ENCODE measurements around the gene KAZALD1.

Gene KAZALD1

GRCh38 chr10:101063548-101064414 lies 2.0 kb downstream of the KAZALD1 start:
- Histone ChIP-seq H3K27ac (ENCODE audit: extremely low read depth, low read depth, low read length) (no peak overlapping the region; the same call in 1 of the 2 replicates), H3K36me3 (ENCODE audit: control insufficient read depth in 2 of 2, insufficient read depth in 1 of 2, low read length in 2 of 2) (no peaks in the 10 kb centered on the region), H3K4me3 (ENCODE audit: low read depth, low read length) (no peak overlapping the region), H3K9me3 (ENCODE audit: control insufficient read depth, insufficient read depth, low read depth, low read length) (no peaks in the 10 kb centered on the region), H3K4me1 (ENCODE audit: control insufficient read depth, insufficient read depth, low read length) (peaks cover 22% of the 10 kb centered on the region)
- POLR2A ChIA-PET: no interaction called here
- peak; percentile 48 for TF ChIP-seq GLIS2 (tag by site-specific recombination; IDR thresholded peaks at IDR 0.05)
- TF ChIP-seq GLI2 (tag by site-specific recombination; IDR thresholded peaks at IDR 0.05; ENCODE audit: borderline replicate concordance, low read depth): no peak
- peak; percentile 94 for TF ChIP-seq GLIS1 (tag by site-specific recombination; IDR thresholded peaks at IDR 0.05)
- TF ChIP-seq, protein P1, sequence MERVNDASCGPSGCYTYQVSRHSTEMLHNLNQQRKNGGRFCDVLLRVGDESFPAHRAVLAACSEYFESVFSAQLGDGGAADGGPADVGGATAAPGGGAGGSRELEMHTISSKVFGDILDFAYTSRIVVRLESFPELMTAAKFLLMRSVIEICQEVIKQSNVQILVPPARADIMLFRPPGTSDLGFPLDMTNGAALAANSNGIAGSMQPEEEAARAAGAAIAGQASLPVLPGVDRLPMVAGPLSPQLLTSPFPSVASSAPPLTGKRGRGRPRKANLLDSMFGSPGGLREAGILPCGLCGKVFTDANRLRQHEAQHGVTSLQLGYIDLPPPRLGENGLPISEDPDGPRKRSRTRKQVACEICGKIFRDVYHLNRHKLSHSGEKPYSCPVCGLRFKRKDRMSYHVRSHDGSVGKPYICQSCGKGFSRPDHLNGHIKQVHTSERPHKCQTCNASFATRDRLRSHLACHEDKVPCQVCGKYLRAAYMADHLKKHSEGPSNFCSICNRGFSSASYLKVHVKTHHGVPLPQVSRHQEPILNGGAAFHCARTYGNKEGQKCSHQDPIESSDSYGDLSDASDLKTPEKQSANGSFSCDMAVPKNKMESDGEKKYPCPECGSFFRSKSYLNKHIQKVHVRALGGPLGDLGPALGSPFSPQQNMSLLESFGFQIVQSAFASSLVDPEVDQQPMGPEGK (tag by site-specific recombination; IDR thresholded peaks at IDR 0.05): 0 out of 2 replicates have a peak, but pooled peaks have one; percentile 13
- peak; percentile 89 for TF ChIP-seq ZIC2 (tag by site-specific recombination; IDR thresholded peaks at IDR 0.05)
- peak; percentile 18; the same call in 1 of the 2 replicates for TF ChIP-seq ZBTB17 (tag by site-specific recombination; IDR thresholded peaks at IDR 0.05)
- peak; percentile 80 for TF ChIP-seq ZNF600 (tag by site-specific recombination; IDR thresholded peaks at IDR 0.05)
- peak; percentile 58 for TF ChIP-seq ZNF341 (tag by site-specific recombination; IDR thresholded peaks at IDR 0.05; ENCODE audit: low read depth)
- TF ChIP-seq ZBTB49 (tag by site-specific recombination; IDR thresholded peaks at IDR 0.05; ENCODE audit: low read depth): no peak
- TF ChIP-seq WT1 (tag by site-specific recombination; IDR thresholded peaks at IDR 0.05): peak; percentile 27; the same call in 1 of the 2 replicates
- peak; percentile 95 for TF ChIP-seq MZF1 (tag by site-specific recombination; IDR thresholded peaks at IDR 0.05; ENCODE audit: borderline replicate concordance)
- TF ChIP-seq IKZF3 (tag by site-specific recombination; IDR thresholded peaks at IDR 0.05): 0 out of 2 replicates have a peak, but pooled peaks have one; percentile 14
- no peak for TF ChIP-seq ZNF624 (tag by site-specific recombination; IDR thresholded peaks at IDR 0.05)
- no peak for TF ChIP-seq ZNF791 (tag by site-specific recombination; IDR thresholded peaks at IDR 0.05)
- TF ChIP-seq ZBTB48 (tag by site-specific recombination; IDR thresholded peaks at IDR 0.05): 0 out of 2 replicates have a peak, but pooled peaks have one; percentile 24
- CTCF ChIA-PET: interaction anchor here (0.7 to 6.2 kb wide), 9 partner anchors 9 to 78 kb away, joined by 3 to 61 read pairs (median 5); no protein-coding TSS in a partner anchor

GRCh38 chr10:101064415-101065030 lies 2.7 kb downstream of the KAZALD1 start:
- Histone ChIP-seq H3K4me3 (ENCODE audit: low read depth, low read length) (no peak overlapping the region), H3K4me1 (ENCODE audit: control insufficient read depth, insufficient read depth, low read length) (peaks cover 22% of the 10 kb centered on the region), H3K9me3 (ENCODE audit: control insufficient read depth, insufficient read depth, low read depth, low read length) (no peaks in the 10 kb centered on the region), H3K27ac (ENCODE audit: extremely low read depth, low read depth, low read length) (no peak overlapping the region), H3K36me3 (ENCODE audit: control insufficient read depth in 2 of 2, insufficient read depth in 1 of 2, low read length in 2 of 2) (no peaks in the 10 kb centered on the region)
- POLR2A ChIA-PET: no interaction called here
- CTCF ChIA-PET: interaction anchor here (0.6 to 6.2 kb wide), 13 partner anchors 9 to 97 kb away, joined by 3 to 61 read pairs (median 7); partner anchors contain the start of gene LZTS2
- TF ChIP-seq SCRT1 (tag by site-specific recombination; IDR thresholded peaks at IDR 0.05; ENCODE audit: borderline replicate concordance) (no peak), ATF2 (tag by site-specific recombination; IDR thresholded peaks at IDR 0.05; ENCODE audit: low read depth) (no peak), ZBTB20 (tag by site-specific recombination; IDR thresholded peaks at IDR 0.05) (no peak), MYNN (tag by site-specific recombination; IDR thresholded peaks at IDR 0.05; ENCODE audit: borderline replicate concordance) (no peak), ZNF335 (tag by site-specific recombination; conservative IDR thresholded peaks at IDR 0.05) (no peak)
- TF ChIP-seq, protein P1 (tag by site-specific recombination; IDR thresholded peaks at IDR 0.05): no peak
- TF ChIP-seq, protein P2, sequence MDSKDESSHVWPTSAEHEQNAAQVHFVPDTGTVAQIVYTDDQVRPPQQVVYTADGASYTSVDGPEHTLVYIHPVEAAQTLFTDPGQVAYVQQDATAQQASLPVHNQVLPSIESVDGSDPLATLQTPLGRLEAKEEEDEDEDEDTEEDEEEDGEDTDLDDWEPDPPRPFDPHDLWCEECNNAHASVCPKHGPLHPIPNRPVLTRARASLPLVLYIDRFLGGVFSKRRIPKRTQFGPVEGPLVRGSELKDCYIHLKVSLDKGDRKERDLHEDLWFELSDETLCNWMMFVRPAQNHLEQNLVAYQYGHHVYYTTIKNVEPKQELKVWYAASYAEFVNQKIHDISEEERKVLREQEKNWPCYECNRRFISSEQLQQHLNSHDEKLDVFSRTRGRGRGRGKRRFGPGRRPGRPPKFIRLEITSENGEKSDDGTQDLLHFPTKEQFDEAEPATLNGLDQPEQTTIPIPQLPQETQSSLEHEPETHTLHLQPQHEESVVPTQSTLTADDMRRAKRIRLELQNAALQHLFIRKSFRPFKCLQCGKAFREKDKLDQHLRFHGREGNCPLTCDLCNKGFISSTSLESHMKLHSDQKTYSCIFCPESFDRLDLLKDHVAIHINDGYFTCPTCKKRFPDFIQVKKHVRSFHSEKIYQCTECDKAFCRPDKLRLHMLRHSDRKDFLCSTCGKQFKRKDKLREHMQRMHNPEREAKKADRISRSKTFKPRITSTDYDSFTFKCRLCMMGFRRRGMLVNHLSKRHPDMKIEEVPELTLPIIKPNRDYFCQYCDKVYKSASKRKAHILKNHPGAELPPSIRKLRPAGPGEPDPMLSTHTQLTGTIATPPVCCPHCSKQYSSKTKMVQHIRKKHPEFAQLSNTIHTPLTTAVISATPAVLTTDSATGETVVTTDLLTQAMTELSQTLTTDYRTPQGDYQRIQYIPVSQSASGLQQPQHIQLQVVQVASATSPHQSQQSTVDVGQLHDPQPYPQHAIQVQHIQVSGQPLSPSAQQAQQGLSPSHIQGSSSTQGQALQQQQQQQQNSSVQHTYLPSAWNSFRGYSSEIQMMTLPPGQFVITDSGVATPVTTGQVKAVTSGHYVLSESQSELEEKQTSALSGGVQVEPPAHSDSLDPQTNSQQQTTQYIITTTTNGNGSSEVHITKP (tag by site-specific recombination; IDR thresholded peaks at IDR 0.05): no peak

Data from HEK293 (cell line).